Measurements from ENCODE around the gene SFI1. TPM values are rescaled to one million over a fixed set of nuclear protein-coding genes. Genes with fewer than 3 reads are reported as not detected.
"Not testable (repeated sequence)": the region's sequence is repeated elsewhere in the genome, so short reads cannot be mapped to it uniquely, and the experiment has no call there.

Gene SFI1
- total RNA-seq, 4 donors from 2014 or later: 31.1 to 57.6 (median 43.1) TPM

GRCh38 chr22:31474743-31475142 is 21.6 kb upstream of the SFI1 start:
- peak in 1 of 2 donors; percentile 17 for DNase-seq

GRCh38 chr22:31475800-31476199 is 20.5 kb upstream of the SFI1 start:
- H3K4me3 ChIP-seq (replicated peaks in 1 of 3): no peak overlapping the region
- no peaks in the 10 kb centered on the region for H3K27me3 ChIP-seq
- DNase-seq: no peak
- 93% methylated on average over 3 of the region's 3 CpGs for WGBS, 2 donors
- no peak for TF ChIP-seq POLR2A (IDR thresholded peaks at IDR 0.05)
- no peak for TF ChIP-seq CTCF (IDR thresholded peaks at IDR 0.05)
- H3K36me3 ChIP-seq: peaks cover 0 to 7% of the 10 kb centered on the region in 2 donors
- intact Hi-C loops (cut with DNase I): no loop called here
- H3K4me1 ChIP-seq: peaks cover 0 to 3% of the 10 kb centered on the region in 2 donors
- H3K27ac ChIP-seq: no peak overlapping the region
- no peaks in the 10 kb centered on the region for H3K9me3 ChIP-seq

More at GRCh38 chr22:31474743-31475142, 21.6 kb upstream of the SFI1 start:
- peaks cover 0 to 5% of the 10 kb centered on the region in 2 donors for H3K36me3 ChIP-seq
- H3K9me3 ChIP-seq: no peaks in the 10 kb centered on the region
- no peak overlapping the region for H3K4me3 ChIP-seq (replicated peaks in 1 of 3)
- intact Hi-C loops (cut with DNase I): no loop called here
- 95% methylated on average over 2 of the region's 2 CpGs for WGBS, 2 donors
- H3K4me1 ChIP-seq: peaks cover 0 to 3% of the 10 kb centered on the region in 2 donors
- TF ChIP-seq POLR2A (IDR thresholded peaks at IDR 0.05) (no peak), CTCF (IDR thresholded peaks at IDR 0.05) (no peak)
- no peaks in the 10 kb centered on the region for H3K27me3 ChIP-seq
- H3K27ac ChIP-seq: no peak overlapping the region

- Histone ChIP-seq H3K27ac (no peak overlapping the region), H3K36me3 (peaks cover 2 to 6% of the 10 kb centered on the region in 2 donors), H3K9me3 (no peaks in the 10 kb centered on the region), H3K4me3 (replicated peaks in 1 of 3) (no peak overlapping the region), H3K27me3 (no peaks in the 10 kb centered on the region), H3K4me1 (peaks cover 0 to 3% of the 10 kb centered on the region in 2 donors)
- WGBS, 2 donors: 93 to 95% methylated on average over 4 of the region's 4 CpGs
- TF ChIP-seq CTCF (IDR thresholded peaks at IDR 0.05) (no peak), POLR2A (IDR thresholded peaks at IDR 0.05) (no peak)
- DNase-seq: no peak
- intact Hi-C loops (cut with DNase I): no loop called here
These were observed 19.0 kb upstream of the SFI1 start for GRCh38 chr22:31477329-31477728.

- H3K4me1 ChIP-seq: no peaks in the 10 kb centered on the region
- intact Hi-C loops (cut with DNase I): no loop called here
- H3K27me3 ChIP-seq: no peaks in the 10 kb centered on the region
- no peaks in the 10 kb centered on the region for H3K9me3 ChIP-seq
- DNase-seq: no peak
- H3K36me3 ChIP-seq: peaks cover 6 to 10% of the 10 kb centered on the region in 2 donors
- no peak overlapping the region for H3K27ac ChIP-seq
- no peak overlapping the region for H3K4me3 ChIP-seq (replicated peaks in 1 of 3)
- WGBS, 2 donors: 90 to 99% methylated on average over 3 of the region's 3 CpGs
- TF ChIP-seq POLR2A (IDR thresholded peaks at IDR 0.05) (no peak), CTCF (IDR thresholded peaks at IDR 0.05) (no peak)
These were observed 15.2 kb upstream of the SFI1 start for GRCh38 chr22:31481129-31481528.

- peaks cover 6 to 17% of the 10 kb centered on the region in 2 donors for H3K36me3 ChIP-seq
- H3K27ac ChIP-seq; intact Hi-C loops (cut with DNase I); DNase-seq; H3K4me3 ChIP-seq (replicated peaks in 1 of 3); H3K9me3 ChIP-seq; H3K4me1 ChIP-seq; H3K27me3 ChIP-seq: not testable (repeated sequence)
- 93% methylated on average over 8 of the region's 8 CpGs for WGBS, 2 donors
These were observed 13.9 kb upstream of the SFI1 start for GRCh38 chr22:31482470-31482869.

- H3K27me3 ChIP-seq; intact Hi-C loops (cut with DNase I); DNase-seq; H3K9me3 ChIP-seq; H3K4me3 ChIP-seq (replicated peaks in 1 of 3); H3K27ac ChIP-seq: not testable (repeated sequence)
- 95% methylated on average over 11 of the region's 11 CpGs for WGBS, 2 donors
- Histone ChIP-seq H3K4me1 (peaks cover 11 to 16% of the 10 kb centered on the region in 2 donors), H3K36me3 (peaks cover 6 to 15% of the 10 kb centered on the region in 2 donors)
These were observed 10.0 kb upstream of the SFI1 start for GRCh38 chr22:31486369-31486768.

Measured in thyroid gland (tissue), 4 donors.